Amniotic stem cell (primary cell): ENCODE measurements around the gene ZNF398.
"Not testable (repeated sequence)": the region's sequence is repeated elsewhere in the genome, so short reads cannot be mapped to it uniquely, and the experiment has no call there.

Source experiments
- DNase-seq: peaks from one replicate; lab custom pipeline; 2025; lab: John Stamatoyannopoulos, UW

Gene ZNF398, protein sequence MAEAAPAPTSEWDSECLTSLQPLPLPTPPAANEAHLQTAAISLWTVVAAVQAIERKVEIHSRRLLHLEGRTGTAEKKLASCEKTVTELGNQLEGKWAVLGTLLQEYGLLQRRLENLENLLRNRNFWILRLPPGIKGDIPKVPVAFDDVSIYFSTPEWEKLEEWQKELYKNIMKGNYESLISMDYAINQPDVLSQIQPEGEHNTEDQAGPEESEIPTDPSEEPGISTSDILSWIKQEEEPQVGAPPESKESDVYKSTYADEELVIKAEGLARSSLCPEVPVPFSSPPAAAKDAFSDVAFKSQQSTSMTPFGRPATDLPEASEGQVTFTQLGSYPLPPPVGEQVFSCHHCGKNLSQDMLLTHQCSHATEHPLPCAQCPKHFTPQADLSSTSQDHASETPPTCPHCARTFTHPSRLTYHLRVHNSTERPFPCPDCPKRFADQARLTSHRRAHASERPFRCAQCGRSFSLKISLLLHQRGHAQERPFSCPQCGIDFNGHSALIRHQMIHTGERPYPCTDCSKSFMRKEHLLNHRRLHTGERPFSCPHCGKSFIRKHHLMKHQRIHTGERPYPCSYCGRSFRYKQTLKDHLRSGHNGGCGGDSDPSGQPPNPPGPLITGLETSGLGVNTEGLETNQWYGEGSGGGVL

DNA sequence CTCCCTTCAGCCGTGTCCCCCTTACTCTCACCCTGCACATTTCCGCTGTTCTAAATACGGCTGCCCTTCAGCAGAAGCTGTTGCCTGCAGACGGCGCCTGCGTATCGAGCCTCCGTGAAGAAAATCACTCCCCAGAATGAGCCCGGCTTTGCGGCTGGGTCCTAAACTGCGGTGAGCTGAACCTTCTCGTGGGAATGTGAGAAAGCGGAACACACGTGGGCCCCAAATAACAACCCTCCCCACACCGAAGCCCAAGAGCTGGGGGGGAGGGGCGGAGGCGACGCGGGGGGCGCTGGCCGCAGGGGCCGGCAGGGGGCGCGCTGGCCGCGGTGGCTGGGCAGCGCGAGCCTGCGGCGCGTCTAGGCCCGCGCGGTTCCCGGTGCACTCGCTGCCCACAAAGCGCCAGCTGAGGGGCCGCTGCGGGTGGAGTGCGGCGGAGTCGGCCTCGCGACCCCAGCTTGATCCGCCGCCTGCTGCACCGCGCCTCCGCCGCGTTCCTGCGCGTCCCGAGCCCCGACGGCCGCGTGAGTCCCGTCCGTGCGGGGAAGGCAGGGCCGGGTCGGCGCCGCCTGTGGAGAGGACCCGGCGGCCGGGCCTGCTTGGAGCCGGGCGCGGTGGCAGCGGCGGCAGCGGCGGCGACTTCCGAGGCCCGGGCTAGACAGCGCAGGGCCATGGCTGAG, at the start of gene ZNF398:
TSS of gene ZNF398 (plus strand) at position 382 of the 680 bp plus-strand sequence. CDS start at position 672, 290 bp downstream.
- DNase-seq: peak; percentile 46

DNA sequence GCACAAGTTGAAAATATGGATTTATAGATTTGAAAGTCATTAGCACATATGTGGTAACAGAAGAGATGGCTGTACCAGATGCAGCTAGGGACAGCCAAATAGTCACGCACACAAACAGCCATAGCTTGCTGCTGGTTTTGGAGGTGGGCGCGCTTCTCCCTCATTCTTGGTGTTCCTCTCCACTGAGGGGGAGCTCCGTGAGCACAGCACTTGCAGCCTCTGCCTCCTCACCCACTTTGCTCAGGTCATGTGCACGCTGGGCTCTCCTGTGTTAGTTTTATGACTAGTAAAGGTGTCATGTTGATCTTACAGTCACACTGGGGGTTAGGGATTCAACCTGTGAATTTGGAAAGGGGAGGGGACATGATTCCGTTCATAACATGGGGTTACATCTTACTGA, 48.2 kb upstream of the ZNF398 start:
- no peak for DNase-seq

DNA sequence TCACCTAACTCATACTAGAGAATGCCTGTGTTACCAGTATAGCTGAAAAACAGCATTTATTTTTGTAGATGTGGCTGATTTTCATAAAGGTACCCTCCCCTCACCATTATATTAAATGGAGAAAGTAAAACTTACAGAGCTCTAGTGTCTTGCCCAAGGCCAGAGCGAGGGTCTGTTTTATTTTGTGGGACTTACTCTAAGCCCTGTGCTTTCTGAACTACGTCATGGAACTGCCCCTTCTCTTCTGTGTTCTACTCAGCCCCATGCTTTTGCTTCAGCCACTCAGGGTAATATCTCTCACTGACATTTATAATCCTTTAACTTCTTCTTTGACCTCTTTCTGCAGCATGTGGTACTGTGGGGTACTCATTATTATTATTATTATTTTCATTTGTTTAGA, 46.4 kb upstream of the ZNF398 start:
- no peak for DNase-seq

DNA sequence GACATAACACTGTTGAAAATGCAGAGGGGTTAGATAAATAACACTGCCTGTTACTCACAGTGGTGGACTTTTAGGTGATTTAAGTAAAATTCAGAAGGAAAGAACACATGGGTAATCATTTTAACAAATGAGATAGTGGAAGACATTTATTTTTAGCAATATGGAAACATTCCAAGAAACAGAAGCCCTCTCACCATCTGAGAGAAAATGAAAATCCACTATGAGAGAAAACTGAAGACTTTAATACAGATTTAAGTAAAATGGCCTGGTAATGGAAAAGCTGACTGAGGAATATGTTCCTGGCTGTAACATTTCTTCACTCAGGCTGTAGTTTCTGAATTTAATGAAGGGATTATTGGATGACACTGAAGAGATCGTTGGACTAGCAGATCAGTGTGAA, 44.6 kb upstream of the ZNF398 start:
- DNase-seq: no peak

DNA sequence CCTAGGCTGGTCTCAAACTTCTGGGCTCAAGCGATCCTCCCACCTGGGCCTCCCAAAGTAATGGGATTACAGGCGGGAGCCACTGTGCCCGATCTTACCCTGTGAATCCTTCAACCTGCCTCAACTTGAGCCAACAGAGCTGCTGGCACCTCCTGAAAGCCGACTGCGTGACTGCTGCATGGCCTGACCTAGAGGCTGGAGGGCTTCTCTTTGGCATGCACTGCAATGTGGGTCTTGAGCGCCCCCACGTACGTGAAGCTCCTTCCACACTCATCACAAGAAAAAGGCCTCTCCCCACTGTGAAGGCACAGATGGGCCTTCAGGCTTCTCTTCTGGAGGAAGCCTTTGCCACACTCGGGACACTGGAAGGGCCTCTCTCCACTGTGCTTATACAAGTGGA, 43.8 kb upstream of the ZNF398 start:
- no peak for DNase-seq

DNA sequence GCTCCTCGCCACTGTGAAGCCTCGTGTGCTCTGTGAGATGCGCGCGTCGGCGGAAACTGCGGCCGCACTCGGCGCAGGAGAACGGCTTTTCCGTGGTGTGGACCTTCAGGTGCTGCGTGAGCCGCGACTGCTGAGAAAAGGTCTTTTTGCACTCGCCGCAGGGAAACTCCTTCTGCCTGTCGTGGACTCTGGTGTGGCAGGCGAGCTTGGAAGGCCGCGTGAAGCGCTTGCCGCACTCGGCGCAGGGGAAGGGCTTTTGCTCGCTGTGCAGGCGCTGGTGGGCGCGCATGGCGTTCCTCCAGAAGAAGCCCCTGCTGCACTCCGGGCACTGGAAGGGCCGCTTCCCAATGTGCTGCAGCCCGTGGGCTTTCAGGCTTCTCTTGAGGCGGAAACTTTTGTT, 43.0 kb upstream of the ZNF398 start:
- DNase-seq: no peak

DNA sequence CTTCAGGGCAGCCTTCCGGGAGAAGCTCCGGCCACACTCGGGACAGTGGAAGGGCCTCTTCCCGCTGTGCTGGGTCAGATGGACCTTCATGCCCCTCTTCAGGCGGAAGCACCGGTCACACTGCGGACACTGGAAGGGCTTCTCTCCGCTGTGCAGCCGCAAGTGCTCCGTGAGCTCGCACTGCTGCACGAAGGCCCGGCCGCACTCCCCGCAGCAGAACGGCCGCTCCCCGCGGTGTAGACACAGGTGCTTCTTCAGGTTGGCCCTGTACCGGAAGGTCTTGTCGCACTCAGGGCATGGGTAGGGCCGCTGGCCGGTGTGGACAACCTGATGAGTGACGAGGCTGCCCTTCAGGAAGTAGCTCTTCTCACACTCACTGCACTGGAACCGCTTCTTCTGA, 42.5 kb upstream of the ZNF398 start:
- no peak for DNase-seq

DNA sequence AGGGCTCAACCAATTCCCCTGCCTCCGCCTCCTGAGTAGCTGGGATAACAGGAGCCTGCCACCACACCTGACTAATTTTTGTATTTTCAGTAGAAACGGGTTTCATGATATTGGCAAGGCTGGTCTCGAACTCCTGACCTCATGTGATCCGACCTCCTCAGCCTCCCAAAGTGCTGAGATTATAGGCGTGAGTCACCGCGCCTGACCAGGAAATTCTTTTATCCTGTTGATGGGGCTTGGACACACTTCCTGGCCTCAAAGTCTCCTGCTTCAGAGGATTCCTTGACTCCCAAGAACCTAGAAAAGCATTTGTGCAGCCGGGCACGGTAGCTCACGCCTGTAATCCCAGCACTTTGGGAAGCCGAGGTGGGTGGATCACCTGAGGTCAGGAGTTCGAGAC, 37.3 kb upstream of the ZNF398 start:
- DNase-seq: no peak

DNA sequence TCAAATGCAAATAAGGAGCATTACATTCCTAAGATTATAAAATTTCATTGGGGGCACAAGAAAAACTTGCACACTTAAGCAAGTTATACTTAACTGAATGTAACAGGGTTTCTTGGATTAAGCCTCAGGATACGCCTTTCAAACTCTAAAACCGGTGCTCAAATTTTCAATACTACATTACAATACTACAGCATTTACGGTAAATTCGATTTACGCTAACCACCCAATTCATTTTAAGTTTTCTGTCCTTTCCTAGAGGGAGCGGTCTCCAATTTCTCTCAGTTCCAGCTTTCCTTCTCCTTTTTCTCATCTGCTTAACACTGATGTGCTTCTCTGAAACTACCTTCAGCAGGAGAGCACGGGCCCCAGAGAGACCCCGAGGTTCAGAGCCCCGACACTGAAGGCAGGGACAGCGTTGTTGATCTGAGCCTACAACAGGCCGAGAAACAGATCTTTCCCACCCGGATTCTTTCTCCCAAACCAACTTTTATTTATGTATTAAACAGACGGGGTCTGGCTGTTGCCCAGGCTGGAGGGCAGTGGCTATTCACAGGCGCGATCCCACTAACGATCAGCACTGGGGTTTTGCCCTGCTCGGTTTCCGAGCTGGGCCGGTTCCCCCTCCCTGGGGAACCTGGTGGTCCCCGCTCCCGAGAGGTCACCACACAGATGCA, 21.9 kb upstream of the ZNF398 start:
- no peak for DNase-seq

DNA sequence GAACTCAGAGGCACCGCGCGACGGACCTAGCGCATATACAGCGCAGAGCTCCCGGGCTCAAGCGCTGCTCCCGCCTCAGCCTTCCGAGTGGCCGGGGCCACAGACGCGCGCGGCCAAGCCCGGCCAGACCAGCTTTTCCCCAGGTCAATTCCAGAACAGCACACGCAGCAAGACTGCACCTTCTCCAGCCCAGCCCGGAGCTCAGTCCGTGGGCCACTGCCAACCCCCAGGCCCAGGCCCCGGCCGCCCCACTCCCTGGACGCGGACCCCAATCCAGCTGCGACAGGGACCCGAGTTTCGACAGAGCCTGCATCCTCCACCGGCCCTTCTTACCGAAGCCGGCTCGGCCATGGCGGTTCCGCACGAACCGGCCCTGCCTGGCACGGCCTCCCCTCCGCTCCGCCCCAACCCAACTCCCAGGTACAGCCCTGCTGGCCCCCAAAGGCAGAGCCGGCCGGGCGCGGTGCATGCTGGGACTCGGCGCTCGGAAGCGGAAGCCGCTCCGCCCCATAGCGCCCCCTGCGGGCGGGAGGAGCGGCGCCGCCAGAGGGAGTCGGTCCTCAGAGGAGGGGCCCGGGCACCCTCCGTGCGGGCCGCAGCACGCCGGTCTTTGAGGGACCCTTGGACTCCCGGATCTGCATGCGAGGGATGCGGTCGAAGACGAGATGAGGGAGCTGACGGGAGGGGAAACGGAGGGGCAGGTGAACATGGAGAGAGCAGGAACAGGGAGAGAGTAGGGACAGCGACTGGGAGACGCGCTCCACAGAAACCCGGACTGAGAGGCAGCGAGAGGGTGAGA, 21.2 kb upstream of the ZNF398 start, which contains the start of gene ZNF425:
TSS of gene ZNF425 (minus strand) at position 462 of the 799 bp plus-strand sequence. CDS start at position 351, 111 bp downstream.
- peak; percentile 82 for DNase-seq

DNA sequence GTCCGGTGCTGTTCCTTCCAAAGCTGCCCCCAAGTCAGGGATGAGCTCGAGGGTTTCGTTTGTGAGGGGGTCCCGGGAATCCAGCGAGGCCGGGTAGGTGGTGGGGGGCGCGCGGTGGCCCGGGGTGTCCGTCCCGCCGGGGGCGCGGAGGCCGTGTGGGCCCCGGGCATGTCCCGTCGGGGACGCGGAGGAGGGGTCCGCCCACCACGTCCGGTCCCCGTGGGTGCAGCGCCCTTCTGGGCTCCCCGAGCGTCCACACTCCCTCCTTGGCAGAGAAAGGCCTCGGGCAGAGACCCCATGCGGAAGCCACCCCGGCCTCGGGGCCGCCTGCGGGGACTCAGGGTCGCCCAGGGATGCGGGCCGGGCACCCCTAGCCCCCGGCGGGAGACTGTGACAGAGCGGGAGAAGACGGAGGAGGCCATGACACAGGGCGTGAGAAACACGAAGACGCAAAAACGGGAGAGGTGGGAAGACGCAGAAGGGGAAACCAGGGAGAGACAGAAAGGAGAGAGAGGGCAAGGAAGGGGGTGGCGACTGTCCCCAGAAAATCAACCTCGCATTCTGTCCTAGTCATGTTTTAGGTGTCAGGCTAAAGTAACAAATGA, 20.5 kb upstream of the ZNF398 start:
- DNase-seq: no peak

DNA sequence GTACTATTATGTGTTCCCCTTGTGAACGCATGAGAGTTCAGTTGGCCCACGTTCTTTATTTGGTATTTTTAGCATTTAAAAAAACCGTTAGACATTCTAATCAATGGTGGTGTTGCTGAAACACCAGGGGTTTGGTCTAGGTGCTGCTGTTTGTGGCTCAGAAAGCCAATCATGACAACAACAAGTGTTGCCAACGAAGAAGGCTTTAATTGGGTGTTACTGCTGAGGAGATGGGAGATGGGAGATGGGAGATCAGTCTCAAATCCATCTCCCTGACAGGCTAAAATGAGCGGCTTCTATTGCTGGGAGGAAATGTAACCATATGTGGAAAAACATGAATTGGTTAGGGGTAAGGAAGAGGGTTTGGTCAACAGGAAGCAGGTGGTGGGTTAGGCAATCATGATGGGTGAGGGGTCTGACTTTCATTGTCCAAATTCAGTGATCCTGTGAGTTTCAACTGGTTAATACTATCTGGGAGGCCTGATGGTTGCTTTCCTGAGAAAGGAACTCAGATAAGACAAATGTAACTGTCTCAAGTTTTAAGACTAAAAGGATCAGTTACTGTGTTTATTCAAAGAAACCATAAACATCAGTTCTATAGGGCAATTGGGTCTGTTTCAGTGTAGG, 16.6 kb upstream of the ZNF398 start:
- no peak for DNase-seq

DNA sequence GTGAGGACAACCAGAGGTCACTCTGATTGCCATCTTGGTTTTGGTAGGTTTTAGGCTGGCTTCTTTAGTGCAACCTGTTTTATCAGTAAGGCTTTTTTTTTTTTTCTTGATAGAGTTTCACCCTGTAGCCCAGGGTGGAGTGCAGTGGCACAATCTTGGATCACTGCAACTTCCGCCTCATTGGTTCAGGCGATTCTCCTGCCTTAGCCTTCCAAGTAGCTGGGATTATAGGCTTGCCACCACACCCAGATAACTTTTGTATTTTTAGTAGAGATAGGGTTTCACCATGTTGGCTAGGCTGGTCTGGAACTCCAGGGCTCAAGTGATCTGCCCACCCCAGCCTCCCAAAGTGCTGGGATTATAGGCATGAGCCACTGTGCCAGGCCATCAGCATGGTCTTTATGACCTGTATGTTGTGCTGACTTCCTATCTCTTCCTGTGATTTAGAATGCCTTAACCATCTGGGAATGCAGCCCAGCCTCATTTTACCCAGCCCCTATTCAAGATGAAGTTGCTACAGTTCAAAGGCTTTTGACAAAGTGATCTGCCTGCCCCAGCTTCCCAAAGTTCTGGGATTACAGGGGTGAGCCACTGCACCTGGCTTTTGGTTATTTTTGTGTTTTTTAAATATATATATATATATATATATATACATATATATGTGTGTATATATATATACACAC, 14.1 kb upstream of the ZNF398 start:
- no peak for DNase-seq

DNA sequence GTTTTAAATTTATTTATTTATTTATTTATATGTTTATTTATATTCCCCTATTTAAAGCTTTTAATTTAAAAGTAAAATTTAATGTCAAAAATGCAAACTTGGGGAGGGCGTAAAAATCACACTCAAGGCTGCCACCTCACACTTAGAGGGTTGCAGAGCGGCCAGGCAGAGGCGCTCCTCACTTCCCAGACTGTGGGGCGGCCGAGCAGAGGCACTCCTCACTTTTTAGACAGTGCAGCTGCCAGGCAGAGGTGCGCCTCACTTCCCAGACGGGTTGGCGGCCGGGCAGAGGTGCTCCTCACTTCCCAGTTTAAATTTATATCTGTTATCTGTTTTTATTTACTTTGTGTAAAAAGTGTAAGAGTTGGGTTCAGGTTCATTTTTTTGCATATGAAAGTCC, 11.1 kb upstream of the ZNF398 start:
- DNase-seq: no peak

DNA sequence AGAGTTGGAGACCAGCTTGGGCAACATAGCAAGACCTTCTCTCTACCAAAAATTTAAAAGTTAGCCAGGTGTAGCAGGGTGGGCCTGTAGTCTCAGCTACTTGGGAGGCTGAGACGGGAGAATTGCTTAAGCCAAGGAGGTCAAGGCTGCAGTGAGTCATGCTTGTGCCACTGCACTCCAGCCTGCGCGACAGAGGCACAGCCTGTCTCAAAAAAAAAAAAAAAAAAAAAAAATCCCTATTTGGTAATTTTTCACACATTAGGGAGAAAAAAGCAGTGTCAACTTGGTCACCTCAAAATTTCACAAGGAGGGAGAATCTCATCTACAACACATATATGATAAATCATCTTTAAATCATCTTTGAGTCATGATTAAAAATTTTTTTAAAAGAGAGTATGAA, 6.4 kb upstream of the ZNF398 start:
- DNase-seq: no peak

DNA sequence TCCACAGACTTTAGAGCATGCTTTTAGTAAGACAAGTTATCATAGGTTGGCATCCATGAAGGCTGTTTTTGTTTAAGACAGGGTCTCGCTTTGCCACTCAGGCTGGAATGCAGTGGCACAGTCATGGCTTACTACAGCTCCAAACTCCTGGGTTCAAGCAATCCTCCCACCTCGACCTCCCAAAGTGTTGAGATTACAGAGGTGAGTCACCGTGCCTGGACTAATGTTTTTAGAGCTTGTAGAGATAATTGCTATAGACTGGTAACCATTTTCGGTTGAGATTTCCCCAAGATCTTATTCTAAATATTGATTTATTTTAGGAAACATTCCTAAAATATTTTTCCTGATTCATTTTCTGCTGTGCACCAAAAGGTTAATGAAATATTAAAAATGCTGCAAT, 5.4 kb upstream of the ZNF398 start:
- DNase-seq: no peak

DNA sequence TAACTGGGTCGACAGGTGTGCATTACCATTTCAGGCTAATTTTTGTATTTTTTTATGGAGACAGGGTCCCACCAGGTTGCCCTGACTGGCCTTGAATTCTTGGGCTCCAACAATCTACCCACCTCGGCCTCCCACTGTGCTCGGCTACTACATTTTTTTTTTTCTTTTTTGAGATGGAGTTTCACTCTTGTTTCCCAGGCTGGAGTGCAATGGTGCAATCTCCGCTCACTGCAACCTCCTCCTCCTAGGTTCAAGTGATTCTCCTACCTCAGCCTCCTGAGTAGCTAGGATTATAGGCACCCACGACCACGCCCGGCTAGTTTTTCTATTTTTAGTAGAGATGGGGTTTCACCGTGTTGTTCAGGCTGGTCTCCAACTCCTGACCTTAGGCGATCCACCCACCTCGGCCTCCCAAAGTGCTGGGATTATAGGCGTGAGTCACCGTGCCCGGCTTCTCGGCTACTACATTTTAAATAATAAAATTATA, 2.8 kb upstream of the ZNF398 start:
- DNase-seq: not testable (repeated sequence)

DNA sequence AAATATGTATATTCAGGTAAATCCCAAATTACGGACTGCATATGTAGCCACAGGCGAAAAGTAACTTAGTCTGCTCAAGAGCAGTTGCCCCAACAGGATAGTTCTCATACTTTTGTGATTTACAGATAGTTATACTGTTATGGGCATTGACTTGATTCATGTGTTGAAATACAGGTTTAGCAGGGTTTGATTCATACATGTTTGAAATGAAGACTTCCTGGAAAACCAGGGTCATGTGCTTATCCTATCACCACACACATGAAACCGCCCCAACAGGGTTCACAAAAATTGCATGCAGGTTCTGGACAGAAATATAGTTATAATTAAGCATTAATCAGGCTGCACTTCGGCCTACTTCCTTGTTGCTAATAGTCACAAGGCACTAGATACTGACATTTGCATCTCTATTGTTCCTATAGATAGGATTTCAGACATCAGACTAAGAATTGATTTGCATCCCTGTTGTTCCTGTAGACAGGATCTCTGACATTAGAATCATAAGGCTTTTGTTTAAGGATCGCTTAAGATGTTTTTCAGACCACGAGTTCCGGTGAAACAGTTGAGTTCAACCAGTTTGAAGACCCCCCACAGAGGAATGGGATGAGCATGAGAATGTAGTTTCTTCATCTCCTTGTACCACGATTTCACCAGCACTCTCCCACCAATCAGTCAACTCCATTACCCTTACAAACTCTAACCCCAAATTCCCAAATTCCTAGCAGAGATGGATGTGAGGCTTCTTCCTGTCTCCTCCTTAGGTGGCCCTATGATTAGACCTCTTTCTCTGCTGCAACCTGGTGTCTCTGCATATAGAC, 2.0 kb upstream of the ZNF398 start:
- DNase-seq: no peak
